HUES64 (cell line): Measurements from ENCODE around the gene MORN1.

ENCODE experiments used
- H3K27ac ChIP-seq: 2 replicates; pipeline ENCODE4 v1.7.0; 2013; ENCODE audit warnings: low read depth, low read length, inconsistent platforms
- H3K27me3 ChIP-seq: 2 replicates; pipeline ENCODE4 v1.6.1; 2013; ENCODE audit warnings: mild to moderate bottlenecking, low read length; ENCODE audit not compliant: insufficient read depth
- H3K36me3 ChIP-seq: 2 replicates; pipeline ENCODE4 v1.6.1; 2013; ENCODE audit warnings: mild to moderate bottlenecking, low read length; ENCODE audit not compliant: insufficient read depth
- H3K4me1 ChIP-seq: 2 replicates; pipeline ENCODE4 v1.6.1; 2013; ENCODE audit warnings: mild to moderate bottlenecking, low read length, moderate library complexity; ENCODE audit not compliant: insufficient read depth
- H3K4me3 ChIP-seq: 2 replicates; pipeline ENCODE4 v1.5.1; 2013; ENCODE audit warnings: mild to moderate bottlenecking, low read length, moderate library complexity
- H3K9ac ChIP-seq: 2 replicates; pipeline ENCODE4 v1.6.1; 2013; ENCODE audit warnings: mild to moderate bottlenecking, low read depth, low read length
- H3K9me3 ChIP-seq: 2 replicates; pipeline ENCODE4 v1.6.1; 2013; ENCODE audit warnings: low read depth, low read length; ENCODE audit not compliant: insufficient read depth
- WGBS: fragments of 150-250, 120-280 bp; methylation state at CpG from one replicate; pipeline ENCODE4 v1.1.7; 2013; ENCODE audit warnings: missing lambda C conversion rate; 5-methylcytosine and 5-hydroxymethylcytosine counted together

The MORN1 gene

DNA sequence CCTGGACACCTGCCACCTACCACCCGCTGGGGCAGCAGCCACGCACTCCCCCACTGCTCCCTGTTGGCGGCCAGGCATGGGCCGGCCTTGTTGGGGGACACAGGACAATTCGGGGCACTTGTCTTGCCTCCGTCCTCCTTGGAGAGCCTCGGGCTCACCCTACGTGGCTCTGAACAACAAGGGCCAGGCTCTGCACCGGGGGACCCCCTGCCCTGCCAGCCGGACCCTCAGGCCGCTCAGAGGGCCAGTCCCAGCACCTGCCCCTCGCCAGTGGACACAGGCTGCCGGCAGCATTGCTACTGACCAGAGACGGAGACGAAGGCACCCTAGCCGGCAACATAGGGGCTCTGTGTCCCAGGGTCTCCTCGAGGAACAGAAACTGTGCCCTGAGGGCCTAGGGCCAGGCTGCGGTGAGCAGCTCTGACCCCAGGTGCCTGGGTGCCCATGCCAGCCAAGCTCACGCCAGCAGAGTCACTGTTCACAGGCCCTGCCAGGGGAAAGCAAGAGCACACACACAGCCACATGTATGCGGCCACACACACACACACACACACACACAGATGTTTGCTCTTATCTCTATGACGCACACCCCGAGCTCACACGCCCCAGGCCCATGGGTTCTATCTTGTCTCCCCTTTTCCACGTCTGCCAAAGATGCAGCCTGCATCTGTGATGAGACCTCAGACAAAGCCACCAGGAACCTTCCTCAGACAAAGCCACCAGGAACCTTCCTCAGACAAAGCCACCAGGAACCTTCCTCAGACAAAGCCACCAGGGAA, 45.9 kb downstream of the MORN1 start:
- H3K4me1 ChIP-seq = no peaks in the 10 kb centered on the region
- H3K36me3 ChIP-seq = no peaks in the 10 kb centered on the region
- H3K9ac ChIP-seq = no peak overlapping the region; the same call in 1 of the 2 replicates
- no peaks in the 10 kb centered on the region for H3K9me3 ChIP-seq
- no peak overlapping the region for H3K27ac ChIP-seq
- 94% methylated on average over 24 of the region's 24 CpGs for WGBS
- no peaks in the 10 kb centered on the region for H3K27me3 ChIP-seq
- no peak overlapping the region for H3K4me3 ChIP-seq

GRCh38 chr1:2344744-2345296, 46.5 kb downstream of the MORN1 start:
- no peaks in the 10 kb centered on the region for H3K27me3 ChIP-seq
- 94% methylated on average over 29 of the region's 29 CpGs for WGBS
- no peak overlapping the region for H3K27ac ChIP-seq

DNA sequence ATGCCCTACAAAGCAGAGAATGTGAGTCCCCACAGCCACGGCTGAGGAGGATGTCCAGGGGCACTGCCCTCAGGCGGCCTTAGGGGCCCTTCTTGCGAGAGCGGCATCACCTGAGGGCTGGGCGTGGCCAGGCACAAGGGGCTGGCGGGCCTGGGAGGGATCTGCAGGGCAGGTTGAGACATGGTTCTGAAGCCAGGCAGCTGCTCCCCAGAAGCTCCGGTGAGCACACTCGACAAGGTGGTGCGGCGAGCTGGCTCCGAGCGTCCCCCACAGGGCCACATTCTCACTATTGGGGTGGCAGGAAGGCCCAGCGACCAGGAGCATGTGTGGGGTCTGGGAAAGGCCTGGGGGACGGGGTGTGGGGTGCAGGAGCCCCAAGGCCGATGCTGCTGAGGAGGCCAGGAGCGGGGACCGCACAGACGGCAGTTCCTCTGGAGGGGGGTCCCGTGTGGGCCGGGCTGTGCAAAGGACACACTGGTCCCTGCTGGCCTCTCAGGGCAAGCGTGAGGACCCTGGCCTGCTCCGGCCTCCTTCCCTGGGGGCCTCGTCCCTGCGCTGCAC, 47.2 kb downstream of the MORN1 start:
- no peaks in the 10 kb centered on the region for H3K27me3 ChIP-seq
- no peaks in the 10 kb centered on the region for H3K4me1 ChIP-seq
- no peaks in the 10 kb centered on the region for H3K9me3 ChIP-seq
- no peak overlapping the region for H3K27ac ChIP-seq
- no peak overlapping the region for H3K9ac ChIP-seq
- WGBS = 95% methylated on average over 24 of the region's 24 CpGs
- H3K36me3 ChIP-seq = no peaks in the 10 kb centered on the region
- no peak overlapping the region for H3K4me3 ChIP-seq

More at GRCh38 chr1:2344744-2345296, 46.5 kb downstream of the MORN1 start:
- no peaks in the 10 kb centered on the region for H3K36me3 ChIP-seq
- H3K9ac ChIP-seq = no peak overlapping the region
- H3K4me1 ChIP-seq = no peaks in the 10 kb centered on the region
- H3K4me3 ChIP-seq = no peak overlapping the region
- no peaks in the 10 kb centered on the region for H3K9me3 ChIP-seq

GRCh38 chr1:2343023-2343935, 48.1 kb downstream of the MORN1 start:
- WGBS = 92% methylated on average over 39 of the region's 39 CpGs

DNA sequence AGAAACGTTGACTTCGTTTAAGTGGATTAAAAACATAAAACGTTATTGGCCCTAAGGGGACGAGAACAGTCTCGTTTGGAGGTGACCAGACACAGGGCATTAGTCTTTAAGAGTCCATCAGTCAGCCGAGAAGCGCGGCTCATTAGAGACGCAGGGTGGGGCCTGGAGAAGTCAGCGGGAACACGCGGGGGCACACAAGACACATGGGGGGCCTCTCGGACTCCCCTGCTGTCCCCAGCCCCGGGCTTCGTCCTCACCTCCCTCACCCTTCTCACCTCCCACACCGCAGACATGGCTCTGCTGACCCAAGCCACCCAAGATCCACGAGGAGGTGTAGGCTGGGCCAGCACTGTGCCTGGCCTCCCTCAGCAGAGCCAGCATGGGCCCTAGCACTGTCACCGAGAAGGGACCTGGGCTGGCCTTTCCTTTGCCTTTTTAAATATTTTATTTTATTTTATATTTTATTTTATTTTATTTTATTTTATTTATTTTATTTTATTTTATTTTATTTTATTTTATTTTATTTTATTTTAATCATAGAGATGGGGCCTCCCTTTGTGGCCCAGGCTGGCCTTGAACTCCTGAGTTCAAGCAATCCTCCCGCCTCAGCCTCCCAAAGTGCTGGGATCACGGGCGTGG, 48.9 kb downstream of the MORN1 start:
- Histone ChIP-seq H3K27ac (no peak overlapping the region), H3K4me3 (no peak overlapping the region), H3K9me3 (no peaks in the 10 kb centered on the region), H3K9ac (no peak overlapping the region), H3K4me1 (no peaks in the 10 kb centered on the region), H3K36me3 (no peaks in the 10 kb centered on the region), H3K27me3 (no peaks in the 10 kb centered on the region)
- WGBS = 95% methylated on average over 20 of the region's 21 CpGs

More at GRCh38 chr1:2343023-2343935, 48.1 kb downstream of the MORN1 start:
- H3K9ac ChIP-seq = no peak overlapping the region
- H3K4me1 ChIP-seq = no peaks in the 10 kb centered on the region
- no peaks in the 10 kb centered on the region for H3K27me3 ChIP-seq
- H3K4me3 ChIP-seq = no peak overlapping the region
- no peaks in the 10 kb centered on the region for H3K36me3 ChIP-seq
- no peaks in the 10 kb centered on the region for H3K9me3 ChIP-seq
- no peak overlapping the region for H3K27ac ChIP-seq

DNA sequence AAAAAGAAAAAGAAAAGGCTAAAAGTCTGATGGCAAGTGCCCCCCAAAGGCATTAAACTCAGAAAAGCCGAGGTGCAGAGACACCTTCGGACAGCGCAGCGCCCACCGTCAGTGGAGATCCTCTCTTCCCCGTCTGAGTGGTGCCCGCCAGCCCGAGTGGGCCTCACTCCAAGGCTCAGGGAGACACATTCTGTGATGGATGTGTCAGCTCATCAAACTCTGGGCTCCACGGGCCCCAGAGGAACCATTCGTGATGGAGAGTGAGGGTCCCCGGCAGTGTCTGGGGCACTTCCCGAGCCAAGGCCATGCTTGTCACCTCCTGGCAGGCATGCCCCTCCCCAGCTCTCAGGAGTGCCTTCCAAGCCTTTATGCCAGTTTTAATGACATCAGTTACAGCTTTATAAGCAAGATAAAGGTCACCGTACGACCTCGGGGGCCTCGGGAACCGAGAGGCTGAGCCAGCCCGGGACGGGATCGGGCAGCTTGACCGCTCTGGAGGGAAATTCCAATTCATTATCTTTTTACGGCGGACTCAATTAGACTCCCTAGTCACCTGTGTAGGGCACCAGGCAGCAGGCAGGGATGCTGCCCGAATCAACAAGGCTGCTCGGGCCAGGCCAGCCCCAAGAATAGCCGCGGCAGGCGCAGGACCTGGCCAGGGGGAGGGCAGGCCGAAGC, 49.5 kb downstream of the MORN1 start:
- Histone ChIP-seq H3K27me3 (no peaks in the 10 kb centered on the region), H3K9ac (no peak overlapping the region)

DNA sequence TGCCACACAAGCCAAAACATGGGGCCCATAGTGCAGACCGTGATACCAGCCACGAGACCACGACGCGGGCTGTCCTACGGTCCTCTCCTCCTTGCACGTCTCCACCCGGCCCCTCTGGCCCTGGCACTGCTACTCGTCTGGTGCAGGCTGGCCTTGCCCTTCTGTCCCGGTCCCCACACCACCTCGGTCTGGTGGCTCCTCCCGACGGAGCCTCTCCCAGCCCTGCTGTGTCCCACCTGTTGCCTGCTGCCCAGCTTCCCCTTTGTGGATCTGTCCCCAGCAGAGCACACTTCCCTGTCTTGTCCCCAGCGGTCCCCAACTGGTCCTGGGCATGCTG, 50.5 kb downstream of the MORN1 start:
- no peaks in the 10 kb centered on the region for H3K9me3 ChIP-seq
- no peak overlapping the region for H3K27ac ChIP-seq
- H3K4me1 ChIP-seq = no peaks in the 10 kb centered on the region
- 97% methylated on average over 14 of the region's 14 CpGs for WGBS
- no peaks in the 10 kb centered on the region for H3K36me3 ChIP-seq
- H3K4me3 ChIP-seq = no peak overlapping the region
- no peaks in the 10 kb centered on the region for H3K27me3 ChIP-seq
- H3K9ac ChIP-seq = no peak overlapping the region

More for the DNA sequence above, 49.5 kb downstream of the MORN1 start:
- Histone ChIP-seq H3K27ac (no peak overlapping the region), H3K36me3 (no peaks in the 10 kb centered on the region), H3K4me1 (no peaks in the 10 kb centered on the region), H3K9me3 (no peaks in the 10 kb centered on the region), H3K4me3 (no peak overlapping the region)
- WGBS = 95% methylated on average over 29 of the region's 29 CpGs

GRCh38 chr1:2340086-2340917, 51.1 kb downstream of the MORN1 start:
- H3K27me3 ChIP-seq = no peaks in the 10 kb centered on the region
- no peaks in the 10 kb centered on the region for H3K4me1 ChIP-seq
- H3K27ac ChIP-seq = no peak overlapping the region
- no peaks in the 10 kb centered on the region for H3K9me3 ChIP-seq
- H3K4me3 ChIP-seq = no peak overlapping the region
- no peak overlapping the region for H3K9ac ChIP-seq
- no peaks in the 10 kb centered on the region for H3K36me3 ChIP-seq
- WGBS = 85% methylated on average over 24 of the region's 24 CpGs

DNA sequence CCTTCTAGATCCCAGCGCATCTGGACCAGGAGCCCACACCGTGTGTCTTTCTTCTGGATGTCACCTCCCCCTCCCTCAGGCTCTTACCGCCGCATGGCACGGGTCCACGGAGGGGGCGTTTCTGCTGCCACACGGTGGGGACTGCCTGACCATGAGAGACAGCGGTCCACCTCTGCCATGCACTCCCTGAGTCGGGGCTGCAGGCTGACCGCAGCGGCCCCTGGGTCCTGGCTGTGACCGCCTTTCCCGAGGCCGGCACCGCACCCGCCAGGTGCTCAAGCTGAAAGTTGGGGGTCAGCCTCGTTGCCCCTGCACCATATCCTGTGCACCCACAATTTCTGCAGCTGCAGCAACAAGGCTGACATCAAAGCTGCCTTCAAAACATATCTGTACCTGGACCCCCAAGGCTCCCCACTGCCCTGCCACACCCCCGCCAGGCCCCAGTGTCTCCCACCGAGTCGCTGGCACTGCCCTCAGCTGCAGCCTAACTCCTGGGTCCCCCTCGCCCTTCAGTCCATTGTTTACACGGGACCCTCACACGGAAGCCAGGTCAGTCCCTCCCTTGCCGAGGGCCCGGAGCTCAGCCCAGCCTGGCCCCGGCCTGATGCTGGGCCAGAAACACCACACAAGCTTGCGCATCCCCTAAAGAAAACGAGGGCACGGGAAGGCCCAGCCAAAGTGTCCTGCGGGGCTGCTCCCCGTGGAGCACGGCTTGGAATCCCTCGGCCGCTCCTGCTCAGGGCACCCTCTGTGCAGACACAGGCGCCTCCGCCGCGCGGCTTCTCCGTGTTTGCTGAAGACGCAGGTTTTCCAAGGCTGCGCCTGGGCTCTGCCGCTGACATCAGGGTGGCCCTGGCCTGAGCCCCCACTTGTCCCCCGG, 51.9 kb downstream of the MORN1 start:
- Histone ChIP-seq H3K4me1 (no peaks in the 10 kb centered on the region), H3K27me3 (no peaks in the 10 kb centered on the region), H3K27ac (no peak overlapping the region), H3K9ac (no peak overlapping the region), H3K36me3 (no peaks in the 10 kb centered on the region), H3K4me3 (no peak overlapping the region), H3K9me3 (no peaks in the 10 kb centered on the region)
- WGBS = 92% methylated on average over 45 of the region's 45 CpGs
